ENCODE results near the gene SYT9.

SYT9 gene

DNA sequence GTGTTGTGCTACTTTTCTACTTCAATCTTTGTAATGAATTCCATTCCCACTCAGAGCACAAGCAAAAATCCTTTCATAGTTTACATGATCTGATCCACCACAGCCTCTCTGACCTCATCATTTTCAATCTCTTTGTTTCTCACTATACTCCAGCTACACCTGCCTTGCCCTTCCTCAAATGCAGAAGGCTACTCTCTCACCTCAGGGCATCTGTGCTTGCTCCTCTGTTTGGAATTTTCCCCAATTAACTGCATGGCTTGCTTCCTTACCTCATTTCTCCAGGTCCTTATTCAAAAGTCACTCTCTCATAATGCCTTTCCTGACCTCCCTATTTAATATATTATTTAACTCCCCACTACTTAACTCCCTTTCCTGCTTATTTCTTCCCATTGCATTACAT is 133.0 kb downstream of the SYT9 start:
- TF ChIP-seq TAF1 (IDR thresholded peaks at IDR 0.05; ENCODE audit: borderline replicate concordance, insufficient read depth, low read length), result no peak
- no peak for TF ChIP-seq POLR2AphosphoS5 (IDR thresholded peaks at IDR 0.05; ENCODE audit: low read depth, low read length)
- no peak for TF ChIP-seq SIN3A (IDR thresholded peaks at IDR 0.05; ENCODE audit: borderline replicate concordance, insufficient read depth, low read length)
- TF ChIP-seq FOXP2 (optimal IDR thresholded peaks at IDR 0.05; ENCODE audit: borderline replicate concordance, extremely low read depth, extremely low read length, insufficient read depth), result no peak
- TF ChIP-seq, protein P1, sequence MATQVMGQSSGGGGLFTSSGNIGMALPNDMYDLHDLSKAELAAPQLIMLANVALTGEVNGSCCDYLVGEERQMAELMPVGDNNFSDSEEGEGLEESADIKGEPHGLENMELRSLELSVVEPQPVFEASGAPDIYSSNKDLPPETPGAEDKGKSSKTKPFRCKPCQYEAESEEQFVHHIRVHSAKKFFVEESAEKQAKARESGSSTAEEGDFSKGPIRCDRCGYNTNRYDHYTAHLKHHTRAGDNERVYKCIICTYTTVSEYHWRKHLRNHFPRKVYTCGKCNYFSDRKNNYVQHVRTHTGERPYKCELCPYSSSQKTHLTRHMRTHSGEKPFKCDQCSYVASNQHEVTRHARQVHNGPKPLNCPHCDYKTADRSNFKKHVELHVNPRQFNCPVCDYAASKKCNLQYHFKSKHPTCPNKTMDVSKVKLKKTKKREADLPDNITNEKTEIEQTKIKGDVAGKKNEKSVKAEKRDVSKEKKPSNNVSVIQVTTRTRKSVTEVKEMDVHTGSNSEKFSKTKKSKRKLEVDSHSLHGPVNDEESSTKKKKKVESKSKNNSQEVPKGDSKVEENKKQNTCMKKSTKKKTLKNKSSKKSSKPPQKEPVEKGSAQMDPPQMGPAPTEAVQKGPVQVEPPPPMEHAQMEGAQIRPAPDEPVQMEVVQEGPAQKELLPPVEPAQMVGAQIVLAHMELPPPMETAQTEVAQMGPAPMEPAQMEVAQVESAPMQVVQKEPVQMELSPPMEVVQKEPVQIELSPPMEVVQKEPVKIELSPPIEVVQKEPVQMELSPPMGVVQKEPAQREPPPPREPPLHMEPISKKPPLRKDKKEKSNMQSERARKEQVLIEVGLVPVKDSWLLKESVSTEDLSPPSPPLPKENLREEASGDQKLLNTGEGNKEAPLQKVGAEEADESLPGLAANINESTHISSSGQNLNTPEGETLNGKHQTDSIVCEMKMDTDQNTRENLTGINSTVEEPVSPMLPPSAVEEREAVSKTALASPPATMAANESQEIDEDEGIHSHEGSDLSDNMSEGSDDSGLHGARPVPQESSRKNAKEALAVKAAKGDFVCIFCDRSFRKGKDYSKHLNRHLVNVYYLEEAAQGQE (IDR thresholded peaks at IDR 0.05; ENCODE audit: insufficient read depth in 1 of 2, low read depth in 2 of 2, low read length in 2 of 2), result no peak

DNA sequence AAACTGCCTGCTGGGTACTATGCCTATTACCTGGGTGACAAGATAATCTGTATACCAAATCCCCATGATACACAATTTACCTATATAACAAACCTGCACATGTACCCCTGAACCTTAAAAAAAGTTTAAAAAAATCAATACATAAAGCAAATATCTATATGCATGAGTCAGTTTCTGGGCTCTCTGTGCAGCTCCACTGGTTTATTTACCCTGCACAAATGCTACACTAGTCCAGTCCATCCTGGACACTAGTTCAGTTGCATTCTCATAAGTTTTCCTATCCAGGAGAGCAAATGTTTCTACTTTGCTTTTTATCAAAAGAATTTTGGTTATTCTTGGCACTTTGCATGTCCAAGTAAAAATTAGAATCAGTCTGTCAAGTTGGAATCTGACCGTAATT is 133.8 kb downstream of the SYT9 start:
- TF ChIP-seq, protein P1 (IDR thresholded peaks at IDR 0.05; ENCODE audit: insufficient read depth in 1 of 2, low read depth in 2 of 2, low read length in 2 of 2), result no peak
- TF ChIP-seq SIN3A (IDR thresholded peaks at IDR 0.05; ENCODE audit: borderline replicate concordance, insufficient read depth, low read length), result no peak
- TF ChIP-seq POLR2AphosphoS5 (IDR thresholded peaks at IDR 0.05; ENCODE audit: low read depth, low read length), result no peak
- no peak for TF ChIP-seq FOXP2 (optimal IDR thresholded peaks at IDR 0.05; ENCODE audit: borderline replicate concordance, extremely low read depth, extremely low read length, insufficient read depth)
- TF ChIP-seq TAF1 (IDR thresholded peaks at IDR 0.05; ENCODE audit: borderline replicate concordance, insufficient read depth, low read length), result no peak

DNA sequence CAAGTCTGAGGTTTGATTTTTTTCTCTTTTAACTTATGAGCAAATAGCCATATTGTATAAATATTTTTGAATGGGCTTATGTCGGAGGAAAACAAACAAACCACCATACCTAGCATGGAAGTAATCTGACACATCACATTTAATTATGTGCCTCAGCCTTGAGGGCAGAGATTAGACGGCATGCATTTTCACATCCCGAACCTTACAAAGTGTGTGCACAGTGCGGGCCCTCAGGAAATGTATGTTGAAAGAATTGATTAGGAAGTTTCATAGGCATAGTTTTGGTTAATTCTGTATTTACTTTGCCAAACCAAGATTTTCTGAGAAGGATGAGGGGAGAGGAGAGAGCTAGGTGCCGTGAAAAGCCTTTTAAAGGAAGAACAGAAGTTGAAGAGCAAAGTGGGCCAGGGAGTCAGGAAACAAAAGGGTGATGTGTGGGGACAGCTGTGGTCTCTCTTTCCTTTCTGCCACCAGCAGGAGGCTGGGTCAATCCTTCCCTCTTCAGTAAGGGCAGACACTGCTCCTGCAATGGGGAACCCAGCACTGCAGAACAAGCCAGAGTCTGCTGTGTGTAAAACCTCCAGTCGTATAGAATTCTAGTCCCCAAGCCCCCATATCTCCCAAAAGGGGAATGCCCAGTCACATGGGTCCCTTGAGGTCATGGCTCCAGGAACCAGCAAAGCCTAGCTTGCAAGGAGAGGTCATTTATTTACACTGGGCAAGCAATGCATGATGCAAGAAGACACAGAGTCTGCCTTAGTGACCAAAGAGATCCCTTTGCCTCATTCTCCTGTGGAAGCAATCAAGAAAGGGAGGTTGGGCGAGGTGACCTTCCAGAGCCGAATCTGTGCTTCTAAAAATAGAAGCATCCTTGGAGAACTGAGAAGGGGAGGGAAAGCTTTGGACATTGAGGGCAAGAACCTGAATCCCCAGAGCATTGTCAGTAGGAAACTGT is 162.5 kb downstream of the SYT9 start:
- TF ChIP-seq POLR2AphosphoS5 (IDR thresholded peaks at IDR 0.05; ENCODE audit: low read depth, low read length) (no peak), TAF1 (IDR thresholded peaks at IDR 0.05; ENCODE audit: borderline replicate concordance, insufficient read depth, low read length) (no peak), FOXP2 (optimal IDR thresholded peaks at IDR 0.05; ENCODE audit: borderline replicate concordance, extremely low read depth, extremely low read length, insufficient read depth) (no peak), SIN3A (IDR thresholded peaks at IDR 0.05; ENCODE audit: borderline replicate concordance, insufficient read depth, low read length) (no peak)
- TF ChIP-seq, protein P1 (IDR thresholded peaks at IDR 0.05; ENCODE audit: insufficient read depth in 1 of 2, low read depth in 2 of 2, low read length in 2 of 2), result no peak

DNA sequence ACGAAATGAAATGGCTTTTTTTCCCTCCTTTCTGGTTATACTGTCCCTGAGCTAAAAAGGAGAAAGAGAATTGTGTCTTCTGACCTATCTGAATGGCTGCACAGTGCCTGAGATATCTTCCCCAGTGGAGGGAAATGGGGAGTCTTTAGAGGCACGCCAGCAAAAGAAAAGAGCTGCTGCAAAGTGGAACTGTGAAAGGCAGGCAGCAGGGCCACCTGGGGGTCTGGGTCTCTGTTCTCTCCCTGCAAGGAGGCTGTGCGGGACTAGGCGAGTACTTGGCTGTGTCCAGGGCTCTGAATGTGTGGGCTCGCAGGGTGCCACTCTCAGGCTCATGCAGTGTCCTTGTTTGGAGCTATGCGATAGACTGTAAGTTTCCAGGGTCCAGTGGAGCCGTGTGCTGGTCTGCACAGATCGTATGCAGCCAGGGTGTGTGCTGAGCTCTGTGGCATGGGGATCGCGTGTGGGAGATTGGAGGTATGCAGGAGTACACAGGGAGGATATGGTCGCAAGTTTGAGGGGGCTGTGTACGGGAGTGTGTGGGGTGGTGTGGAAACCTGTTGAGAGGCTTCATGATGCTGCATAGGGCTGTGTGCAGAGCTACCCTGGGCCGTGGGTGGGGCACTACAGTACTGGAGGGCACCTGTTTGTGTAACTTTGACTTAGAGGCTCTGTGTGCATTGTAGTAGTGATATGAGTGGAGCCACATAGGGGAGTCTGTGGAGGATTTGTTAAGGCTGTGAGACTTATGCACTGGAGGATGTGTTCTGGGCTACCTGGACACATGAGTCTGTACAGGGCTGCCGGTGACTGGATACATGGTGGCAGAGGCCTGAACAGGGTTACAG is 163.5 kb downstream of the SYT9 start:
- TF ChIP-seq, protein P1 (IDR thresholded peaks at IDR 0.05; ENCODE audit: insufficient read depth in 1 of 2, low read depth in 2 of 2, low read length in 2 of 2), result no peak
- TF ChIP-seq SIN3A (IDR thresholded peaks at IDR 0.05; ENCODE audit: borderline replicate concordance, insufficient read depth, low read length), result no peak

All from PFSK-1 (cell line).